Central memory CD4-positive, alpha-beta T cell (primary cell): ENCODE data around the gene RNF11.
A peak's percentile ranks its signal among the peaks of the same experiment; 100 is the strongest.
"Not testable (repeated sequence)": the region's sequence is repeated elsewhere in the genome, so short reads cannot be mapped to it uniquely, and the experiment has no call there.

Experiments
- DNase-seq: peaks from one replicate; pipeline ENCODE4 v3.0.0; 2022

Gene RNF11

DNA sequence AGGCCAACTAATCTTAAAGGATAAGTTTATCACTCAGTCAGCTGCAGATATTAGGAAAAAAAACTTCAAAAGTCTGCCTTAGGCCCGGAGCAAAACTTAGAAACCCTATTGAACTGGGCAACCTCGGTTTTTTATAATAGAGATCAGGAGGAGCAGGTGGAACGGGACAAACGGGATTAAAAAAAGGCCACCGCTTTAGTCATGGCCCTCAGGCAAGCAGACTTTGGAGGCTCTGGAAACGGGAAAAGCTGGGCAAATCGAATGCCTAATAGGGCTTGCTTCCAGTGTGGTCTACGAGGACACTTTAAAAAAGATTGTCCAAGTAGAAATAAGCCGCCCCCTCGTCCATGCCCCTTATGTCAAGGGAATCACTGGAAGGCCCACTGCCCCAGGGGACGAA, 7.6 kb upstream of the RNF11 start:
- not testable (repeated sequence) for DNase-seq

DNA sequence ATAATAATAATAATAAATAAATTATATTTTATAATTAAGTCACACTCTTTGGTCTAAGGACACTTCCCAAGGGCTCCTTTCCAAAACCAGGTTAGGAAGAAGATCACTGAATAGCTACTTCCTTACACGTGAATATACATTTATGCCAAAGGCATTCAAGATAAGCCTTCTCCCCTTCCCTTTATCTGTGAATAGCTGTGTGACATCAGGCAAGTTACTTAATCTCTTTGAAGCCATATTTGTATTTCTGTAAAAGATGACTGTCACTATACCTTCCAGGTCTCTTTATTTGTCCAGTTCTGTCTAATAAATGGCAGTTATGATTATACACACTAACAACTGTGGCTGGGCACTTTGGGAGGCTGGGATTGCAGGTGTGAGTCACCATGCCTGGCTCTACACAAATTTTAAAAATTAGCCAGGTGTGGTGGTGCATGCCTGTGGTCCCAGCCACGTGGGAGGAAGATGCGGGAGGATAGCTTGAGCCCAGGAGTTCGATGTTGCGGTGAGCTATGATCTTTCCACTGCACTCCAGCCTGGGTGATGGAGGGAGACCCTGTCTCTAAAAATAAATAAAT, 5.5 kb upstream of the RNF11 start:
- DNase-seq: no peak

DNA sequence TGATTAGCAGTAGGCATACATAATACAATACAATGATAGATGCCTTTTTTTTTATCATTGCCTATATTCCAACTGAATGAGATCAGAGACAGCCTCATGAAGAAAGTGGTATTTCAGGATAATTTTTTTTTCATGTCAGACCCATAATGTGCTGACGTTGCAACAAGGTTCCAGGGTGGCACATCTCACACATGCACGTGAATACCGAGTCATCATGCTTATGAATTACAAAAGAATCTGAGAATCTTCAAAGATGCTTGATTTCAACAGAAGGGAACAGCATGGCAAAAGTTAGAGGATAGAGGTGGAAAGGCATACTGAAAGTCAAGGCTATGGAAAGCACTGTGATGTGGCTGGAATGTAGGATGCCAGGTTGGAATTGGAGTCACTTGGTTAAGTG, 5.0 kb upstream of the RNF11 start:
- DNase-seq: no peak

DNA sequence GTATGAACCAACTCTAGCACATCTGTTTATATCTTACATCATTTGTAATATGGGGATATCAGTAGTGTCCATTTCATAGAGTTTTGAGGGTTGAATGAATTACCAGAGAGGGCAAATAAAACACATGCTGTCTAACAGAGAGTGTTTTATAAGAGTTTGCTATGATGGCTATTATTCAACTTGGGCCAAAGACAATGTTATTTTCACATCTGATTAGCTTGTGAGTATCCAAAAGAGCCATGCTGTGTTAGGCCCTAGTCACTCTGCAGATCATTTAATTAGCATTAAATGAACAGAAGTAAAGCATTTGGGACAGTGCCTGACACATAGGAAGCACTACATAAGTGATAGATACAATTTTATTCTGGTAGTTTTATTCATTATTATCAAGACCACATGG, 4.2 kb upstream of the RNF11 start:
- DNase-seq: no peak

DNA sequence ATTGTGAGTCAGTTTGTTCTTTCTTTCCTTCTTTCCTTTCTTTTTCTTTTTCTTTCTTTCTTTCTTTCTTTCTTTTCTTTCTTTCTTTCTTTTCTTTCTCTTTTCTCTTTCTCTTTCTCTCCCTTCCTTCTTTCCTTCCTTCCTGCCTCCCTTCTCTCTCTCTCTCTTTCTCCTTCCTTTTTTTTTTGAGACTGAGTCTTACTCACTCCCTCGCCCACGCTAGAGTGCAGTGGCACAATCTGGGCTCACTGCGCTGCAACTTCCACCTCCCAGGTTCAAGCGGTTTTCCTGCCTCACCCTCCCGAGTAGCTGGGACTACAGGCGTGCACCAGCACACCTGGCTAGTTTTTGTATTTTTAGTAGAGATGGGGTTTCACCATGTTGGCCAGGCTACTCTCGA, 1.8 kb upstream of the RNF11 start:
- DNase-seq: not testable (repeated sequence)

GRCh38 chr1:51234721-51235425, 1.2 kb upstream of the RNF11 start:
- DNase-seq: peak; percentile 10

DNA sequence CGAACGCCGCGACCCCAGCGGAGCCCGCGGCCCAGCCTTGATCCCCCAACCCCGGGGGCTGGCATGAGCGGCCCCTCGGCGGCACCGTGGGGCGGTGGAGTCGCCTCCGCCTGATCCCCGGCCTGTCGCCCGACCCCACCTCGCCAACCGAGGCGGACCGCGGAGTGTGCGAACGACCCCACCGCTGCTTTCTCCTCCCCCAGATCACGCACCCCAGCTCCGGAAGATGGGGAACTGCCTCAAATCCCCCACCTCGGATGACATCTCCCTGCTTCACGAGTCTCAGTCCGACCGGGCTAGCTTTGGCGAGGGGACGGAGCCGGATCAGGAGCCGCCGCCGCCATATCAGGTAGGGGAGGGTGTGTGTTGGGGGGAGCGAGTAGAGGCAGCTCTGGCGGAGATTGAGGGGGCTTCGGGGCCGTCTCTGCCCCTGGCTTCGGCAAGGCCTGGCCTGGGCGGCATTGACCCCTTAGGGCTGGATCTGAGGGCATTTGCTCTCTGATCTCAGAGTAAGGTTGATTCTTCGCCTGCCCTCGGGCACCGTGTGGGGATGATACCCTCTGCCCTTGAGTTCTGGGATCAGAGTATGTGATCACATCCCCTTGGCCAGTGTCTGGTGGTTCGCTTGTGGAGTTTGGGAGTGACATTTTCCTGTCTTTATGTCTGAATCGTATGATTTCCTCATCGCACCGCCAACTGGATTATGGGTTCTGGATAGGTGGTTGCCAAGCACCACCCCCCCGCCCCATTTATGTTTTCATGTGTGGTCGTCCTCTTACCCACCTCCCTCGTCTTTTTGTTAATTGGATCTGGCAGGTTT, 668 bp downstream of the RNF11 start:
- peak; percentile 43 for DNase-seq

DNA sequence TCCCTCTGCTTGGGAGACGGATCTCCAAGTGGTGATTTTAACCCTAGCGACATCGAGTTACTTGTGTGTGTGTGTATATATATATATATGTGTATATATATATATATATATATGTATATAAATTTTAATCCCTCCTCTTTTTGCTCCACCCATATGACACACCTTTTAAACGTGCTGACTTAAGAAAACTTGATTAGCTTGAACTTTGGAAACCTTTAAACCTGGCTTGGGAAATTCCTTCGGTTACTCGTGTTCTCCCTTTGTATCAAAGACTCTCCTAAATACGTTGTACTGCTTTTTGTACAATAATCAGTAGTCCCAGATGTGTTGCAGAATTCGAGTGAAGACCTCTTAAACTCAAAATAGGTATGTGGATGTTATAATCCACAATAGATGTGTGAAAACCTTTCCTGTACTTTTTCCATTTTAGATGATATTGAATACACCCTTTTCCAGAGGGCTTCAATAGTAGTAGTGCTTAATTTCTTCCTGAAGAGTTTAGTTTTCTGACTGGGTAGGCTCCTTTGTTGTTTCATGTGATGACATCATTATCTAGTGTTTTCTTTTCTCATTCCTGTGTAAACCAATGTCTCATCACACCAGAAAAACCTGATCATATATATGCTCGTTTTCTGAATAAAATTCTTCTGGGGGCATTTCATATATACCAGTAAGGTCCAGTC, 1.4 kb downstream of the RNF11 start:
- no peak for DNase-seq

DNA sequence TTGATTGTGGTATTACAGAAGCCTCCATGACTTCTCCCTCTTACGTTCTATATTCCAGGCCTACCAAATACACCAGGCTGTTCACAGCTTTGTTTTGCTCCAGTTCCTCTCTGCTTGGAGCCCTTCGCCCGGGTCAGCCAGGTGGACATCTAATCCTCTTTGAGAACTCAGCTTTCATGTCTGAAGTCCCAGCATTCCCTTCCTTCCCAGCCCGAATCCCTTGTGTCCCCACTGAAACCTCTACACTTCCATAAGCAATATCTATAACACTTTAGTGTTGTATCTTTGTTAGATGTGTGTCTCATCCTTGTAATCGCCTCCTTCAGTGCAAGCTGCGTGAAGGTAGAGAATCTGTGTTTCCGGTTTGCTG, 1.9 kb downstream of the RNF11 start:
- DNase-seq: no peak

- DNase-seq: no peak
These were observed 4.0 kb downstream of the RNF11 start for GRCh38 chr1:51240084-51240483.

- no peak for DNase-seq
These were observed 5.0 kb downstream of the RNF11 start for GRCh38 chr1:51241119-51241518.

DNA sequence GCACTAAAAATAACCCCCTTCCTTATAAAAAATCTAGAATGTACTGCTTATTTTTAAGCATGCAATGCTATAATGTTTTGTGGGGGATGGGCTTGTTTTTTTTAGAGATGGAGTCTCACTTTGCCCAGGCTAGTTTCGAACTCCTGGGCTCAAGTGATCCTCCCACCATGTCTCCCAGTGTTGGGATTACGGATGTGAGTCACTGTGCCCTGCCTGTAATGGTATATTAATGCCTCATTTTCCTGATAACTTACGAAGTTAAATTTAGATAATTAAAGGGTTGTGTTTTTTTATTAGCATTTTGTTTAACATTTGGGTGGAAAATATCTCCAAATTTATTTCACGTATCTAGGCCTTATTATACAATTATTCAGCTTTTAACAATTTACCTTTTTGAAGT, 6.5 kb downstream of the RNF11 start:
- no peak for DNase-seq

DNA sequence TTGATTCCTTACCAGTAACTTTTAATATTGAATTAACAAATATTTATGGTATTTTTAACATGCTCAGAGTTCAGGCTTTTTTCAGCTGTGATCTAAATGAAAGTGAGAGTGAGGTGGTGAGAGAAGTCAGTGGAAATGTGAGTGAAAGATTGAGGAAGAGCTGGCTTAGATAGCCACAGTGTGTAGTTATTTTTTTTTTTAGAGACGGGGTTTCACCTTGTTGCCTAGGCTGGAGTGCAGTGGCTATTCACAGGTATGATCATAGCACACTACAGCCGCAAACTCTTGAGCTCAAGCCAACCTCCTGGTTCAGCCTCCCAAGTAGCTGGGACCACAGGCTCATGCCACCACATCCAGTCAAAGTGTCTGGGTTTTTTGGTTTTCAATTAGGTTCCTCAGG, 10.9 kb downstream of the RNF11 start:
- DNase-seq: no peak

GRCh38 chr1:51247499-51247898, 11.4 kb downstream of the RNF11 start:
- DNase-seq: no peak

DNA sequence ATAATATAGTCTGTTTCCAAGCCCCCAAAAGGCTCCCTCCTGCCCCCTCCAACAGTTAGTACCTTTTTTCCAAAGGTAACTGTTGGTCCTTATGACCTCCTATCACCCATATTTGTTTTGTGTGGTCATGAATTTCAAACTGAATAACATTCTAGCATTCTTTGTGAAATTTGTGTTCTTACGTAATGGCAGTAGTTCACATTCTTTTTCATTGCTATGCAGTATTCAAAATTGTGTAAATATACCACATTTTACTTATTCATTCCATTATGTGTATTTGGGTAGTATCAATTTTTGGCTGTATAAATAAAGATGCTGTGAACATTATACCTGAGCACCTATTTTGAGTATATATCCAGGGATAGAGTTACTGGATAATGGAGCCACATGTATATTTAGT, 13.4 kb downstream of the RNF11 start:
- DNase-seq: no peak

DNA sequence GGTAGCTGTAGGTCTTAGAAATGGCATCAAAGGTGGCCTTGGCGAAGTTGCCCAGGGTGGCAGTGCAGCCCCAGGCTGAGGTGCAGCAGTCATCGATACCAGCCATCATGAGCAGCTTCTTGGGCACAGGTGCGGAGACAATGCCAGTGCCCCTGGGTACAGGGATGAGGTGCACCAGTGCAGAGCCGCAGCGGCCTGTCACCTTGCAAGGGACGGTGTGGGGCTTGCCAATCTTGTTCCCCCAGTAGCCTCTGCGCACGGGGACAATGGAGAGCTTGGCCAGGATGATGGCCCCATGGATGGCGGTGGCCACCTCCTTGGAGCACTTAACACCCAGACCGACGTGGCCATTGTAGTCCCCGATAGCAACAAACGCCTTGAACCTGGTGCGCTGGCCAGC, 14.7 kb downstream of the RNF11 start:
- not testable (repeated sequence) for DNase-seq

GRCh38 chr1:51251165-51251564, 15.1 kb downstream of the RNF11 start:
- not testable (repeated sequence) for DNase-seq

DNA sequence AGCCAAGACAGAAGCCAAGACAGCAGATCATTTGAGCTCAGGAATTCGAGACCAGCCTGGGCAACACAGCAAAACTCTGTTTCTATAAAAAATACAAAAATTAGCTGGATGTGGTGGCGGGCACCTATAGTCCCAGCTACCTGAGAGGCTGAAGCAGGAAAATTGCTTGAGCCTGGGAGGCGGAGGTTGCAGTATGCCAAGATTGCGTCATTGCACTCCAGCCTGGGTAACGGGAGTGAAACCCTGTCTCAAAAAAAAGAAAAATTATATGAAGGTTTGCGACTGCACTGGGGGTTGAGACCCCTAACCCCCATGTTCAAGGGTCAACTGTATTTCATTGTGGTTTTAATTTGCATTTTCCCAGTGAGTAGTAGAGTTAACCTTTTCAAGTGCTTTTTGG, 16.3 kb downstream of the RNF11 start:
- no peak for DNase-seq

DNA sequence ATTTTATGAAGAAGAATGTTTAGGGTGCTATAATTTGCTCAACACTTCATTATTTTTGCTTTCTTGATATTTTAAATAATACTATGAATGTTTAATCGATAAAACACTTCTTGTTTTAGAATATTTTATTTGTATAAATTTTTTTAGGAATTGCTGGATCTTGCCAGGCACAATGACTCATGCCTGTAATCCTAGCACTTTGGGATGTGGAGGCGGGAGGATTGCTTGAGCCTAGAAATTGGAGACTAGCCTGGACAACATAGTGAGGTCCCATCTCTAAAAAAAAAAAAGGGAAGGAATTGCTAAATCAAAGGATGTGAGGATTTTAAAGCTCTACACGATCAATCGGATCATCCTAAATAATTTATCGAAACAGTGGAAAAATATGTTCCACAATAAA, 17.6 kb downstream of the RNF11 start:
- no peak for DNase-seq

GRCh38 chr1:51255331-51255730, 19.3 kb downstream of the RNF11 start:
- DNase-seq: no peak

DNA sequence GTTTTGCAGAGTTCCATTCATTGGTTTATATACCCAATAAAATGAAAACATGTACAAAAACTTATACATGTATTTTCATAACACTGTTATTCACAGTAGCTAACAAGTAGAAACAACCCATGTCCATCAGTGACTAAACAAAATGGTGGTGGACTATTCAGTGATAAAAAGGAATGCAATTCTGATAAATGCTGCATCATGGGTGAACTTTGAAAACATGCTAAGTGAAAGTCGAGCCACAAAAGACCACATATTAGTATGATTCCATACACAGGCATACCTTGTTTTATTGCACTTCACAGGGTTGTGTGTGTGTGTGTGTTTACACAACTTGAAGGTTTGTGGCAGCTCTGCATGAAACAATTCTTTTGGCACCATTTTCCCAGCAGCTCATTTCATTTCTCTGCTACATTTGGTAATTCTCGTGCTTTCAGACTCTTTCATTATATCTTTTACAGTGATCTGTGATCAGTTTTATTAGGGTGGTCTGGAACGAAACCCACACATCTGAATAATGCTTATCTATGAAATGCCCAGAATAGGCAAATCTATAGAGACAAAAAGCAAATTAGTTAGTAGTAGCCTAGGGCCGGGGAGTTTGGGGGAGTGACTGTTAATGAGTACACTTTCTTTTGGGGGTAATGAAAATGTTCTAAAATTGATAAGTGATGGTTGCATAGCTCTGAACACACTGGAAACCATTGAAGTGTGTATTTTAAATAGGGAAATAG, 27.2 kb downstream of the RNF11 start:
- DNase-seq: no peak

DNA sequence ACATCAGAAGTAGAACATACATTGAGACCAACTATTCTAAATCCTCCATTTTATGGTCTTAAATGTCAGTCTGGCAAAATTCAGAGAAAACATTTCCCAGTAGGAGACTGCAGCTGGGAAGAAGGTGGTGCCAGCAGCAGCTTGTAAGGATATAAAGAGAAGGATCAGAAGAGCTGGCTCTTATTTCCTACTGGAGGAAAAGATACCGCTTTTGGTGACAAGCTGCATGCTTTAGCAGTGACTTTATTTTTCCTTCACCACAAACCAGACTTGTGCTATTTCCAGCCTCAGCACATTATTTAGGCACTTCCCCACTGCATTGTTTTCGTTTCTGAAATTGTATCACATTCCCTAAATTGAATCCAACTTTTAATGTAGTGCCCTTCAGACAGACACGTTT, 28.4 kb downstream of the RNF11 start:
- DNase-seq: no peak

DNA sequence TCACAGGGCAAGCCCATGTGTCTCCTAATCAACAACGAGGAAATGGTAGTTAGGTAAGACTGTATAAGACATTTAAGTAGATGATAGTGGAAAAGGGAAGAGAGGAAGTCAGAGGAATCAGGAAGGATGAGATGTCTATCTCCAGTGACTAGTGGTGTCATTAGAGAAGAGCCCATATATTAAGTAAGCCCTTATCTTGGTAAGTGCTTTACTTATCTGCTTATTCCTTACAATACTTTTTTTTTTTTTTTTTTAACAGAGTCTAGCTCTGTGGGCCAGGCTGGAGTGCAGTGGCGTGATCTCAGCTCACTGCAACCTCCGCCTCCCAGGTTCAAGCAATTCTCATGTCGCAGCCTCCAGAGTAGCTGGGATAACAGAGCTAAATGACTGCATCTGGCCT, 29.5 kb downstream of the RNF11 start:
- DNase-seq: no peak
